Stomach smooth muscle (tissue), 2 donors: ENCODE data around the gene THOP1.

Experiments used
- H3K27ac ChIP-seq: one replicate; pipeline ENCODE4 v1.7.0; 2013; ENCODE audit warnings: mild to moderate bottlenecking, low read length, inconsistent platforms
- H3K27me3 ChIP-seq, 2 donors: one replicate each; pipeline ENCODE4 v1.7.0; 2013; ENCODE audit warnings: low read length in 2 of 2; ENCODE audit not compliant: insufficient read depth in 2 of 2, control insufficient read depth in 1 of 2
- H3K36me3 ChIP-seq, 2 donors: one replicate each; pipeline ENCODE4 v1.7.0; 2013; ENCODE audit warnings: low read length in 2 of 2; ENCODE audit not compliant: control insufficient read depth in 2 of 2, insufficient read depth in 2 of 2
- H3K4me1 ChIP-seq: one replicate; pipeline ENCODE4 v1.7.0; 2013; ENCODE audit warnings: low read length; ENCODE audit not compliant: control insufficient read depth, insufficient read depth
- H3K4me3 ChIP-seq, 2 donors: one replicate each; pipeline ENCODE4 v1.7.0; 2013; ENCODE audit warnings: low read length in 2 of 2
- H3K9ac ChIP-seq, 2 donors: one replicate each; pipeline ENCODE4 v1.7.0; 2013; ENCODE audit warnings: low read length in 2 of 2, mild to moderate bottlenecking in 1 of 2
- H3K9me3 ChIP-seq, 2 donors: one replicate each; pipeline ENCODE4 v1.7.0; 2013; ENCODE audit warnings: low read length in 2 of 2; ENCODE audit not compliant: control insufficient read depth in 2 of 2
- donor health status: healthy.
- donor health status: Pancreatic carcinoma.

Gene THOP1

GRCh38 chr19:2755448-2755705 lies 29.9 kb upstream of the THOP1 start:
- Histone ChIP-seq H3K27me3 (no peaks in the 10 kb centered on the region), H3K4me3 (no peak overlapping the region), H3K9ac (no peak overlapping the region), H3K4me1 (no peaks in the 10 kb centered on the region), H3K9me3 (no peaks in the 10 kb centered on the region), H3K27ac (no peak overlapping the region), H3K36me3 (peaks cover 14 to 23% of the 10 kb centered on the region in 2 donors)

- no peak overlapping the region for H3K27ac ChIP-seq
- no peaks in the 10 kb centered on the region for H3K27me3 ChIP-seq
- H3K9me3 ChIP-seq = no peaks in the 10 kb centered on the region
- H3K4me3 ChIP-seq = no peak overlapping the region
- H3K9ac ChIP-seq = no peak overlapping the region
- peaks cover 17 to 23% of the 10 kb centered on the region in 2 donors for H3K36me3 ChIP-seq
- H3K4me1 ChIP-seq = no peaks in the 10 kb centered on the region
Observed at GRCh38 chr19:2755811-2756210, 29.5 kb upstream of the THOP1 start.

DNA sequence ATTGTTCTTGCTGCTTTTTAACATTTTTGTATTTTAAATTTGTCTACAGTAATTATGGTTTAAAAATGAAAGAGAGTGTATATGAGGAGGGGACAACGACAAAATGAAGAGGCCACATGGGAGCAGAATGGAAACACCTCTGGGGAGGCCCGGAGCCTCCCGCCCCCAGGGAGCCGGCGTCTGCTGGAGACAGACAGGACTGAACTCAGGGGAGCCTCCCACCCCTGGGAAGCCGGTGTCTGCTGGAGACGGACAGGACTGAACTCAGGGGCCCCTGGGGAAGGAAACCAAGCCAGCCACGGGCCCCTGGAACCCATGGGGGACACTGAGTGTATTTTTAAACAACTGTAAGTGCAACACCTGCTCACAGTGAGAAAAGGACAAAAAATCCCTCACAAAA lies 28.8 kb upstream of the THOP1 start:
- Histone ChIP-seq H3K9me3 (no peaks in the 10 kb centered on the region), H3K9ac (no peak overlapping the region), H3K27ac (no peak overlapping the region), H3K4me1 (no peaks in the 10 kb centered on the region), H3K36me3 (peaks cover 17 to 29% of the 10 kb centered on the region in 2 donors), H3K4me3 (no peak overlapping the region), H3K27me3 (no peaks in the 10 kb centered on the region)

- Histone ChIP-seq H3K4me3 (no peak overlapping the region), H3K4me1 (no peaks in the 10 kb centered on the region), H3K9me3 (no peaks in the 10 kb centered on the region), H3K27me3 (no peaks in the 10 kb centered on the region), H3K9ac (no peak overlapping the region), H3K27ac (no peak overlapping the region), H3K36me3 (peaks cover 22 to 30% of the 10 kb centered on the region in 2 donors)
Observed at GRCh38 chr19:2756921-2757881, 28.1 kb upstream of the THOP1 start.

DNA sequence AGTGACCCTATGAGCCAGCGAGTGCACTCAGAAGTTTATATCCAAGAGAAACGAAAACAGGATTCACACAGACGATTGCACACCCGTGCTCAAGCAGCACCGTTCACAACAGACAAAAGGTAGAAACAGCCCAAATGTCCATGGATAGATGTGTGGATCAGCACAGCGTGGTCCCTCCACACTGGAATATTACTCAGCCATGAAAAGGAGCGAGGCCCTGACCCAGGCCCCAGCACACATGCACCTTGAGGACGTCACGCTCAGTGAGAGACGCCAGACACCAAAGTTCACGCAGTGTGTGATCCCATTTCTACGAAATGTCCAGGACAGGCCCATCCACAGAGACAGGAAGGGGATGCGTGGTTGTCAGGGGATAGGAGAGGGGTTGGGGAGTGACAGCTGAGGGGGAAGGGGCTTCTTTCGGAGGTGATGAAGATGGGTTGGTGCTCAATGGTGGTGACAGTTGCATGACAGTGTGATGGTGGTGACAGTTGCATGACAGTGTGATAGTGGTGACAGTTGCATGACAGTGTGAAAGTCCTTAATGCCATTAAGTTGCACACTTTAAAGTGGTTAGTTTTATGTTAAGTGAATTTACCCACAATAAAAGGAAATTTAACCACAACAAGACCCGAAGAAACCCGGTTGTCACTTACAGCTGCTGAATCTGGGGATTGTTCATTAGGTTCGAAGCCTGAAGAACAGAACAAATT lies 26.5 kb upstream of the THOP1 start:
- Histone ChIP-seq H3K36me3 (peaks cover 31 to 44% of the 10 kb centered on the region in 2 donors), H3K27ac (no peak overlapping the region)

GRCh38 chr19:2759362-2759761 lies 25.9 kb upstream of the THOP1 start:
- no peak overlapping the region for H3K9ac ChIP-seq
- H3K36me3 ChIP-seq = peaks cover 35 to 46% of the 10 kb centered on the region in 2 donors
- no peaks in the 10 kb centered on the region for H3K4me1 ChIP-seq
- no peak overlapping the region for H3K4me3 ChIP-seq
- no peaks in the 10 kb centered on the region for H3K27me3 ChIP-seq
- H3K27ac ChIP-seq = no peak overlapping the region
- H3K9me3 ChIP-seq = no peaks in the 10 kb centered on the region

More for the DNA sequence above, 26.5 kb upstream of the THOP1 start:
- H3K9me3 ChIP-seq = no peaks in the 10 kb centered on the region
- no peak overlapping the region for H3K4me3 ChIP-seq
- no peaks in the 10 kb centered on the region for H3K4me1 ChIP-seq
- H3K27me3 ChIP-seq = no peaks in the 10 kb centered on the region
- no peak overlapping the region for H3K9ac ChIP-seq

- Histone ChIP-seq H3K27ac (no peak overlapping the region), H3K9ac (no peak overlapping the region), H3K9me3 (no peaks in the 10 kb centered on the region), H3K27me3 (no peaks in the 10 kb centered on the region), H3K4me1 (no peaks in the 10 kb centered on the region), H3K36me3 (peaks cover 40 to 46% of the 10 kb centered on the region in 2 donors), H3K4me3 (no peak overlapping the region)
Observed at GRCh38 chr19:2759965-2760364, 25.3 kb upstream of the THOP1 start.

DNA sequence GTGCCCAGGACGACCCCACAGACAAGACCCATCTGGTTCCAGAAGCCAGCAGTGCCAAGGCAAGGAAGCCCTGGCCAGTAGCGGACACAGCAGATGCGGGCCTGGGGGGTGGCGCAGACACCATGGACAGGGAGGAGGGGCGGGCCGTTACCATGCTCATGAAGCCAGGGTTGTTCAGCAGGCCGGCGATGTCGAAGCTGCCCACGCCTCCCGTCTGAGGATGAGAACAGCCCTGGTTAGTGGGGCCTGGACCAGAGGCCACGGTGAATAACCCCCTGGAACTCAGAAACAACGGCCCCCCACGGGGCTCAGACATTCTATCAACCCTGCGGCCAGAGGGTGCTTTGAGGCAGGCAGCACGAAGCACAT lies 24.0 kb upstream of the THOP1 start:
- no peak overlapping the region for H3K9ac ChIP-seq
- no peaks in the 10 kb centered on the region for H3K4me1 ChIP-seq
- no peak overlapping the region for H3K27ac ChIP-seq
- no peak overlapping the region for H3K4me3 ChIP-seq
- no peaks in the 10 kb centered on the region for H3K9me3 ChIP-seq
- H3K27me3 ChIP-seq = no peaks in the 10 kb centered on the region
- H3K36me3 ChIP-seq = peaks cover 46 to 47% of the 10 kb centered on the region in 2 donors

DNA sequence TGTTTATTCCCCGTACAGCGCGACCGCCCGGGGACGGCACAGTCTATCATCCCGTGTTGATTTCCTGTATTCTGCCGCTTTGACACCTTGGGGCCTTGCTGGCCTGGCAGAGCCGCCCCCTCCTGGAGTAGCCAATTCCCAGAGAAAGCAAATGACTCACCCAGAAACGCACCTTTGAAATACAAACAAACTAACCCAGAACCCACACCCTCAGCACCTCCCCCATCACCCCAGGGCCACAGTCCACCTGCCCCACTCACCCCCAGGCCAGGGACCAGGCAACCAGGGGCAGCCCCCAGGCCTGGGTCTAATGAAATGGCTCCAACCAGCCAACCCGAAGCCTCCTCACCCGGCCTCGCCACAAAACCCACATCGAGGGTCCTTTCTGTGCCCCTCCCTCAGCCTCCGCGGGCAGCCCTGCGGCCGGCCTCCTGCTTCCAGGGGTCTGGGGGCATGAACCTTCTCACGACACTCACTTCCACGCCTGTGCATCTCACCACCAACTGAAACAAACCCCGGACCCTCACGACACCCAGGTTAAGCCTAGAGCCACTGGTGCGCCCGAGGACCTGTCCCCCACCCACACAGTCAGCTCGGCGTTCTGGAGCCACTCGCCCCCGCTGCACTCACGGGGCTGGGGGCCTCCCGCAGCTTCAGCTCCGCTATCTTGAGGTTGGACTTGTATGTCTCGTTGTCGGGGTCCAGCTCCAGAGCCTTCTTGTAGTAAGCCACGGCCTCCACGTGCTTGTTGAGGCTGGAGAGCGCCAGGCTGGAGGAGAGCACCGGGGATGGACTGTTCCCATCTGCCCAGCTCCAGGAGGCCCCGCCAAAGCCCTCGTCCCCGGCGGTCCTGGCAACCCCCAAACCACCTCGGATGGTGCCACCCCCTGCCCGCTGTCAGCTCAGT lies 23.2 kb upstream of the THOP1 start:
- H3K9me3 ChIP-seq = no peaks in the 10 kb centered on the region
- H3K27me3 ChIP-seq = no peaks in the 10 kb centered on the region
- no peak overlapping the region for H3K27ac ChIP-seq
- H3K4me3 ChIP-seq = no peak overlapping the region
- H3K36me3 ChIP-seq = peaks cover 50 to 51% of the 10 kb centered on the region in 2 donors
- no peak overlapping the region for H3K9ac ChIP-seq
- no peaks in the 10 kb centered on the region for H3K4me1 ChIP-seq

- H3K27me3 ChIP-seq = no peaks in the 10 kb centered on the region
- H3K9ac ChIP-seq = no peak overlapping the region
- peaks cover 51 to 55% of the 10 kb centered on the region in 2 donors for H3K36me3 ChIP-seq
- H3K4me1 ChIP-seq = no peaks in the 10 kb centered on the region
- H3K27ac ChIP-seq = no peak overlapping the region
- no peaks in the 10 kb centered on the region for H3K9me3 ChIP-seq
- no peak overlapping the region for H3K4me3 ChIP-seq
Observed at GRCh38 chr19:2762783-2763496, 22.4 kb upstream of the THOP1 start.
